Liver (tissue), 3 donors: Measurements from ENCODE around the gene TMPRSS9.
"Not testable (repeated sequence)": the region's sequence is repeated elsewhere in the genome, so short reads cannot be mapped to it uniquely, and the experiment has no call there.

ENCODE experiments used
- EGR1 ChIP-seq, 2 donors: IDR thresholded peaks; 2 replicates each; pipeline ENCODE4 v1.6.1; 2016 to 2018; ENCODE audit warnings: antibody characterized with exemption in 2 of 2, low read depth in 2 of 2
- GABPA ChIP-seq, 2 donors: IDR thresholded peaks in 1 of 2; conservative IDR thresholded peaks in 1 of 2; 2 replicates each; pipeline ENCODE4 v1.6.1; 2016; ENCODE audit warnings: antibody characterized with exemption in 2 of 2, mild to moderate bottlenecking in 1 of 2, moderate library complexity in 1 of 2
- HNF4G ChIP-seq: IDR thresholded peaks from 2 replicates; pipeline ENCODE4 v1.6.1; 2016; ENCODE audit warnings: antibody characterized with exemption
- MAX ChIP-seq: IDR thresholded peaks from 2 replicates; pipeline ENCODE4 v1.6.1; 2016; ENCODE audit warnings: antibody characterized with exemption
- RAD21 ChIP-seq, 2 donors: IDR thresholded peaks; 2 replicates each; pipeline ENCODE4 v1.6.1; 2016; ENCODE audit warnings: antibody characterized with exemption in 2 of 2, mild to moderate bottlenecking in 2 of 2
- RXRA ChIP-seq, 2 donors: IDR thresholded peaks; 2 replicates each; pipeline ENCODE4 v1.6.1; 2017 to 2018; ENCODE audit warnings: antibody characterized with exemption in 2 of 2, mild to moderate bottlenecking in 1 of 2
- SP1 ChIP-seq: IDR thresholded peaks from 2 replicates; pipeline ENCODE4 v1.6.1; 2018; ENCODE audit warnings: antibody characterized with exemption, mild to moderate bottlenecking
- TAF1 ChIP-seq: conservative IDR thresholded peaks from 2 replicates; pipeline ENCODE4 v1.6.1; 2016; ENCODE audit warnings: antibody characterized with exemption, mild to moderate bottlenecking
- YY1 ChIP-seq: IDR thresholded peaks from 2 replicates; pipeline ENCODE4 v1.6.1; 2016; ENCODE audit warnings: antibody characterized with exemption, mild to moderate bottlenecking
- ZBTB33 ChIP-seq: IDR thresholded peaks from 2 replicates; pipeline ENCODE4 v1.6.1; 2016; ENCODE audit warnings: antibody characterized with exemption
- TF ChIP-seq, protein P1 (sequence below): fragments of 150-350 bp; IDR thresholded peaks from 2 replicates; pipeline ENCODE4 v1.5.1; 2017; ENCODE audit warnings: improper control_type of control experiment, low read depth, low read length; ENCODE audit not compliant: missing input control
- TF ChIP-seq, protein P2 (sequence below): IDR thresholded peaks from 2 replicates; pipeline ENCODE4 v1.6.1; 2016; ENCODE audit warnings: antibody characterized with exemption, mild to moderate bottlenecking
- donor health status: healthy.
- donor health status: healthy.

- not testable (repeated sequence) for TF ChIP-seq RAD21 (IDR thresholded peaks at IDR 0.05); YY1; MAX; ZBTB33; GABPA (IDR thresholded peaks at IDR 0.05 in 1 of 2, conservative IDR thresholded peaks at IDR 0.05 in 1 of 2); TAF1; SP1; HNF4G; RXRA (IDR thresholded peaks at IDR 0.05); EGR1 (IDR thresholded peaks at IDR 0.05; ENCODE audit: low read depth in 2 of 2)
- TF ChIP-seq, protein P1, sequence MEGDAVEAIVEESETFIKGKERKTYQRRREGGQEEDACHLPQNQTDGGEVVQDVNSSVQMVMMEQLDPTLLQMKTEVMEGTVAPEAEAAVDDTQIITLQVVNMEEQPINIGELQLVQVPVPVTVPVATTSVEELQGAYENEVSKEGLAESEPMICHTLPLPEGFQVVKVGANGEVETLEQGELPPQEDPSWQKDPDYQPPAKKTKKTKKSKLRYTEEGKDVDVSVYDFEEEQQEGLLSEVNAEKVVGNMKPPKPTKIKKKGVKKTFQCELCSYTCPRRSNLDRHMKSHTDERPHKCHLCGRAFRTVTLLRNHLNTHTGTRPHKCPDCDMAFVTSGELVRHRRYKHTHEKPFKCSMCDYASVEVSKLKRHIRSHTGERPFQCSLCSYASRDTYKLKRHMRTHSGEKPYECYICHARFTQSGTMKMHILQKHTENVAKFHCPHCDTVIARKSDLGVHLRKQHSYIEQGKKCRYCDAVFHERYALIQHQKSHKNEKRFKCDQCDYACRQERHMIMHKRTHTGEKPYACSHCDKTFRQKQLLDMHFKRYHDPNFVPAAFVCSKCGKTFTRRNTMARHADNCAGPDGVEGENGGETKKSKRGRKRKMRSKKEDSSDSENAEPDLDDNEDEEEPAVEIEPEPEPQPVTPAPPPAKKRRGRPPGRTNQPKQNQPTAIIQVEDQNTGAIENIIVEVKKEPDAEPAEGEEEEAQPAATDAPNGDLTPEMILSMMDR = not testable (repeated sequence)
- TF ChIP-seq, protein P2, sequence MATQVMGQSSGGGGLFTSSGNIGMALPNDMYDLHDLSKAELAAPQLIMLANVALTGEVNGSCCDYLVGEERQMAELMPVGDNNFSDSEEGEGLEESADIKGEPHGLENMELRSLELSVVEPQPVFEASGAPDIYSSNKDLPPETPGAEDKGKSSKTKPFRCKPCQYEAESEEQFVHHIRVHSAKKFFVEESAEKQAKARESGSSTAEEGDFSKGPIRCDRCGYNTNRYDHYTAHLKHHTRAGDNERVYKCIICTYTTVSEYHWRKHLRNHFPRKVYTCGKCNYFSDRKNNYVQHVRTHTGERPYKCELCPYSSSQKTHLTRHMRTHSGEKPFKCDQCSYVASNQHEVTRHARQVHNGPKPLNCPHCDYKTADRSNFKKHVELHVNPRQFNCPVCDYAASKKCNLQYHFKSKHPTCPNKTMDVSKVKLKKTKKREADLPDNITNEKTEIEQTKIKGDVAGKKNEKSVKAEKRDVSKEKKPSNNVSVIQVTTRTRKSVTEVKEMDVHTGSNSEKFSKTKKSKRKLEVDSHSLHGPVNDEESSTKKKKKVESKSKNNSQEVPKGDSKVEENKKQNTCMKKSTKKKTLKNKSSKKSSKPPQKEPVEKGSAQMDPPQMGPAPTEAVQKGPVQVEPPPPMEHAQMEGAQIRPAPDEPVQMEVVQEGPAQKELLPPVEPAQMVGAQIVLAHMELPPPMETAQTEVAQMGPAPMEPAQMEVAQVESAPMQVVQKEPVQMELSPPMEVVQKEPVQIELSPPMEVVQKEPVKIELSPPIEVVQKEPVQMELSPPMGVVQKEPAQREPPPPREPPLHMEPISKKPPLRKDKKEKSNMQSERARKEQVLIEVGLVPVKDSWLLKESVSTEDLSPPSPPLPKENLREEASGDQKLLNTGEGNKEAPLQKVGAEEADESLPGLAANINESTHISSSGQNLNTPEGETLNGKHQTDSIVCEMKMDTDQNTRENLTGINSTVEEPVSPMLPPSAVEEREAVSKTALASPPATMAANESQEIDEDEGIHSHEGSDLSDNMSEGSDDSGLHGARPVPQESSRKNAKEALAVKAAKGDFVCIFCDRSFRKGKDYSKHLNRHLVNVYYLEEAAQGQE = not testable (repeated sequence)
Measured at GRCh38 chr19:2397173-2397572, 37.1 kb downstream of the TMPRSS9 start.
